Smooth muscle cell (in vitro differentiated cells): Measurements from ENCODE around the gene NADK. TPM values are rescaled to one million over a fixed set of nuclear protein-coding genes. Genes with fewer than 3 reads are reported as not detected.

Experiments
- DNase-seq: peaks from one replicate; lab custom pipeline; 2025; ENCODE audit not compliant: unreplicated experiment; lab: John Stamatoyannopoulos, UW
- H2AFZ ChIP-seq: fragments of 200-600 bp; sonication (generic); 2 replicates; pipeline ENCODE4 v1.6.0; 2016; ENCODE audit warnings: antibody characterized with exemption, low read depth, mild to moderate bottlenecking
- H3F3A ChIP-seq: fragments of 200-600 bp; sonication (generic); 2 replicates; pipeline ENCODE4 v1.6.0; 2017; ENCODE audit warnings: antibody characterized with exemption, low read depth
- H3K27ac ChIP-seq: fragments of 200-600 bp; sonication (generic); 2 replicates; pipeline ENCODE4 v1.5.1; 2016; ENCODE audit warnings: low read depth, mild to moderate bottlenecking
- H3K27me3 ChIP-seq: fragments of 200-600 bp; sonication (generic); 2 replicates; pipeline ENCODE4 v1.6.1; 2016; ENCODE audit warnings: low read depth, mild to moderate bottlenecking
- H3K36me3 ChIP-seq: fragments of 200-600 bp; sonication (generic); 2 replicates; pipeline ENCODE4 v1.5.1; 2016; ENCODE audit warnings: low read depth
- H3K4me1 ChIP-seq: fragments of 200-600 bp; sonication (generic); 2 replicates; pipeline ENCODE4 v1.5.1; 2016; ENCODE audit warnings: low read depth
- H3K4me2 ChIP-seq: fragments of 200-600 bp; sonication (generic); 2 replicates; pipeline ENCODE4 v1.6.0; 2016; ENCODE audit warnings: mild to moderate bottlenecking
- H3K4me3 ChIP-seq: fragments of 200-600 bp; sonication (generic); 2 replicates; pipeline ENCODE4 v1.5.1; 2016; ENCODE audit warnings: mild to moderate bottlenecking
- H3K79me2 ChIP-seq: fragments of 200-600 bp; sonication (generic); 2 replicates; pipeline ENCODE4 v1.6.0; 2016; ENCODE audit warnings: low read depth, mild to moderate bottlenecking
- H3K9ac ChIP-seq: fragments of 200-600 bp; sonication (generic); 2 replicates; pipeline ENCODE4 v1.6.0; 2016; ENCODE audit warnings: low read depth
- H3K9me3 ChIP-seq: fragments of 200-600 bp; sonication (generic); replicated peaks from 2 replicates; pipeline ENCODE4 v1.5.1; 2016; ENCODE audit warnings: low read depth
- H4K20me1 ChIP-seq: fragments of 200-600 bp; sonication (generic); 2 replicates; pipeline ENCODE4 v1.6.0; 2016; ENCODE audit warnings: low read depth
- WGBS: methylation state at CpG from one replicate; pipeline ENCODE4 v1.1.7; 2016; ENCODE audit warnings: low lambda C conversion rate; 5-methylcytosine and 5-hydroxymethylcytosine counted together
- polyA plus RNA-seq: library from polyadenylated mRNA; unstranded; fragments of >200 nt; fragmentation: Nextera tagmentation; extraction: Ambion mirVana; gene quantifications from 2 replicates; pipeline ENCODE4 v1.2.1, GENCODE V29; 2016
- total RNA-seq: library from RNA; depleted of rRNA; stranded (reverse); fragments of >200 nt; gene quantifications from 2 replicates; pipeline ENCODE4 v1.2.3, GENCODE V29; 2014
- TF ChIP-seq, protein P1 (sequence below): fragments of 200-600 bp; sonication (generic); IDR thresholded peaks from 2 replicates; pipeline ENCODE4 v1.5.1; 2017; ENCODE audit warnings: borderline replicate concordance, mild to moderate bottlenecking, antibody characterized with exemption; ENCODE audit not compliant: insufficient read depth, poor library complexity, severe bottlenecking

NADK gene
- total and polyA plus RNA-seq, 2 experiments from 2014 or later = 32.7 to 37.8 TPM

GRCh38 chr1:1788136-1788535 lies 9.9 kb upstream of the NADK start:
- no peak overlapping the region for H3K4me2 ChIP-seq
- H4K20me1 ChIP-seq = peaks cover 99% of the 10 kb centered on the region
- DNase-seq = no peak
- H3K79me2 ChIP-seq = peaks cover 17% of the 10 kb centered on the region
- H3K9me3 ChIP-seq = no peaks in the 10 kb centered on the region
- H3K9ac ChIP-seq = no peak overlapping the region
- WGBS = 97% methylated on average over 7 of the region's 7 CpGs
- H3F3A ChIP-seq = peaks cover 27% of the 10 kb centered on the region
- no peaks in the 10 kb centered on the region for H3K27me3 ChIP-seq
- H3K36me3 ChIP-seq = peaks cover 21% of the 10 kb centered on the region
- peaks cover 2% of the 10 kb centered on the region for H3K4me1 ChIP-seq
- H2AFZ ChIP-seq = no peak overlapping the region
- H3K4me3 ChIP-seq = no peak overlapping the region
- H3K27ac ChIP-seq = no peak overlapping the region
- TF ChIP-seq, protein P1, sequence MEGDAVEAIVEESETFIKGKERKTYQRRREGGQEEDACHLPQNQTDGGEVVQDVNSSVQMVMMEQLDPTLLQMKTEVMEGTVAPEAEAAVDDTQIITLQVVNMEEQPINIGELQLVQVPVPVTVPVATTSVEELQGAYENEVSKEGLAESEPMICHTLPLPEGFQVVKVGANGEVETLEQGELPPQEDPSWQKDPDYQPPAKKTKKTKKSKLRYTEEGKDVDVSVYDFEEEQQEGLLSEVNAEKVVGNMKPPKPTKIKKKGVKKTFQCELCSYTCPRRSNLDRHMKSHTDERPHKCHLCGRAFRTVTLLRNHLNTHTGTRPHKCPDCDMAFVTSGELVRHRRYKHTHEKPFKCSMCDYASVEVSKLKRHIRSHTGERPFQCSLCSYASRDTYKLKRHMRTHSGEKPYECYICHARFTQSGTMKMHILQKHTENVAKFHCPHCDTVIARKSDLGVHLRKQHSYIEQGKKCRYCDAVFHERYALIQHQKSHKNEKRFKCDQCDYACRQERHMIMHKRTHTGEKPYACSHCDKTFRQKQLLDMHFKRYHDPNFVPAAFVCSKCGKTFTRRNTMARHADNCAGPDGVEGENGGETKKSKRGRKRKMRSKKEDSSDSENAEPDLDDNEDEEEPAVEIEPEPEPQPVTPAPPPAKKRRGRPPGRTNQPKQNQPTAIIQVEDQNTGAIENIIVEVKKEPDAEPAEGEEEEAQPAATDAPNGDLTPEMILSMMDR = no peak

- Histone ChIP-seq H3K27ac (no peak overlapping the region), H3K36me3 (peaks cover 17% of the 10 kb centered on the region), H3K4me3 (no peak overlapping the region), H3F3A (peaks cover 33% of the 10 kb centered on the region), H4K20me1 (peaks cover 99% of the 10 kb centered on the region), H3K9me3 (no peaks in the 10 kb centered on the region), H3K79me2 (peaks cover 13% of the 10 kb centered on the region), H3K27me3 (no peaks in the 10 kb centered on the region), H2AFZ (no peak overlapping the region), H3K9ac (no peak overlapping the region), H3K4me2 (no peak overlapping the region), H3K4me1 (peaks cover 10% of the 10 kb centered on the region)
- TF ChIP-seq, protein P1 = no peak
- DNase-seq = no peak
- WGBS = 96% methylated on average over 20 of the region's 20 CpGs
These were observed 8.8 kb upstream of the NADK start for GRCh38 chr1:1786836-1787605.

DNA sequence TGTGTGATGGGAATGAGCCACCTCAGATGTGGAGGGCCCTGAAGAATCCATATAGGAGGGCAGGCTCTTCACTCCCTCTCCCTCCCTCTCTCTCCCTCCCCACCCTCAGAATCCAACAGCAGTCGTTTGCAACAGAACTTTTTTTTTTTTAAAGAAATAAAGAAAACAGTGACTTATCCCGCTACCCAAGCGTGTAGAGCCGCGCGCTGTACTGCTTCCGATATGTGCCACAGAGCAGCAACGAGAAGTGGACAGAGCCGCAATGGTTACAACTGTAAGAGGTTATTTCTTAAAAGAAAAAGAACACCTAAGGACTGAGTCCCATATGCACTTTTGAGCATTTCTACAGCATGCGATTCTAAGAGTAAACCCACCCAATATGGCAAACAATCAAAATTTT lies 7.4 kb upstream of the NADK start:
- Histone ChIP-seq H3K4me1 (peaks cover 10% of the 10 kb centered on the region), H3K4me3 (no peak overlapping the region), H3K9me3 (no peaks in the 10 kb centered on the region), H3K27ac (no peak overlapping the region), H3F3A (peaks cover 33% of the 10 kb centered on the region), H3K79me2 (peaks cover 4% of the 10 kb centered on the region), H3K4me2 (no peak overlapping the region), H3K27me3 (no peaks in the 10 kb centered on the region), H4K20me1 (peaks cover 89% of the 10 kb centered on the region), H3K36me3 (peaks cover 16% of the 10 kb centered on the region), H3K9ac (no peak overlapping the region), H2AFZ (no peak overlapping the region)
- TF ChIP-seq, protein P1 = no peak
- no peak for DNase-seq
- 91% methylated on average over 10 of the region's 10 CpGs for WGBS

- no peak for DNase-seq
- Histone ChIP-seq H4K20me1 (peaks cover 82% of the 10 kb centered on the region), H3K4me2 (no peak overlapping the region), H2AFZ (no peak overlapping the region), H3K9ac (no peak overlapping the region), H3F3A (peaks cover 35% of the 10 kb centered on the region), H3K9me3 (no peaks in the 10 kb centered on the region), H3K36me3 (peaks cover 16% of the 10 kb centered on the region), H3K27ac (peak overlapping the region; percentile 15), H3K27me3 (no peaks in the 10 kb centered on the region), H3K4me3 (no peak overlapping the region), H3K79me2 (peaks cover 4% of the 10 kb centered on the region), H3K4me1 (peaks cover 10% of the 10 kb centered on the region)
- TF ChIP-seq, protein P1 = no peak
- WGBS = 96% methylated on average over 13 of the region's 13 CpGs
These were observed 6.7 kb upstream of the NADK start for GRCh38 chr1:1784933-1785332.
